GM23338 (cell line): ENCODE results near the gene VAV3.

Experiments
- CREB1 ChIP-seq: fragments of 250-450 bp; sonication (Bioruptor Pico); IDR thresholded peaks from 2 replicates; pipeline ENCODE4 v1.5.0; 2020; ENCODE audit warnings: low read depth, mild to moderate bottlenecking, moderate library complexity
- CTCF ChIP-seq, 2 experiments: fragments of 200-600 bp in 1 of 2; sonication (generic) in 1 of 2; conservative IDR thresholded peaks; 2 replicates each; pipeline versions ENCODE4 v1.5.1 to v1.6.1; 2016 to 2017; ENCODE audit warnings: antibody characterized with exemption in 2 of 2, low read depth in 2 of 2, mild to moderate bottlenecking in 2 of 2, moderate library complexity in 1 of 2
- EZH2 ChIP-seq: fragments of 200-600 bp; sonication (generic); IDR thresholded peaks from one replicate; pipeline ENCODE4 v1.8.0; 2017; ENCODE audit warnings: antibody characterized with exemption, mild to moderate bottlenecking, low read depth; ENCODE audit not compliant: unreplicated experiment
- EZH2phosphoT487 ChIP-seq: fragments of 200-600 bp; sonication (generic); IDR thresholded peaks from one replicate; pipeline ENCODE4 v1.8.1; 2018; ENCODE audit warnings: antibody characterized with exemption; ENCODE audit not compliant: unreplicated experiment
- POLR2AphosphoS5 ChIP-seq: IDR thresholded peaks from 2 replicates; pipeline ENCODE4 v1.6.1; 2016; ENCODE audit warnings: antibody characterized with exemption, low read depth

GRCh38 chr1:107787299-107787698 is 177.7 kb downstream of the VAV3 start:
- TF ChIP-seq EZH2phosphoT487, result no peak
- TF ChIP-seq CTCF (conservative IDR thresholded peaks at IDR 0.05; ENCODE audit: low read depth in 2 of 2), result peak; percentile 62 to 78
- no peak for TF ChIP-seq EZH2
- no peak for TF ChIP-seq POLR2AphosphoS5
- no peak for TF ChIP-seq CREB1 (CRISPR knock-in tag)
